HepG2 (cell line): Measurements from ENCODE around the gene C10orf67. TPM values are rescaled to one million over a fixed set of nuclear protein-coding genes. Genes with fewer than 3 reads are reported as not detected.

Source experiments
- ATAC-seq: fragments of 200-7000 bp; cut with Tn5 transposase; 3 replicates; pipeline ENCODE4 v1.9.1; 2020; ENCODE audit warnings: mild to moderate bottlenecking, moderate library complexity
- BruUV-seq: library from RNA; stranded (reverse); fragments of 400-500 nt; replicated peaks from 2 replicates; lab custom pipeline; 2021; lab: Mats Ljungman, UMichigan
- CTCF ChIA-PET: fragments of 300-600 bp; formaldehyde crosslinking; extraction: SDS; loops from one replicate; lab custom pipeline; 2021; ENCODE audit warnings: low total read pairs, inconsistent platforms, low intra/inter-chr PET ratio; lab: Yijun Ruan, JAX
- POLR2A ChIA-PET: fragments of 350-600 bp; sonication (Branson Sonifier 250); formaldehyde crosslinking; loops from one replicate; lab custom pipeline; 2020; ENCODE audit warnings: antibody characterized with exemption, inconsistent platforms; lab: Yijun Ruan, JAX
- DNase-seq: peaks from one replicate; pipeline ENCODE4 v3.0.0-alpha.2; 2015; ENCODE audit warnings: low spot score
- FAIRE-seq: peaks from 3 replicates; lab custom pipeline; 2011; peaks lifted over from hg19 to GRCh38; lab: Jason Lieb, UNC
- H2AFZ ChIP-seq: one replicate; pipeline ENCODE4 v1.6.1; 2011; ENCODE audit warnings: low read length, inconsistent platforms
- H3K27ac ChIP-seq: fragments of 300-600 bp; 3 replicates; pipeline ENCODE4 v1.8.0; 2011; ENCODE audit warnings: mixed run types, mild to moderate bottlenecking, mixed read lengths, low read length, inconsistent platforms; ENCODE audit not compliant: insufficient read depth; ENCODE audit errors: extremely low read length
- H3K27me3 ChIP-seq, 2 experiments: fragments of 200-600 bp in 1 of 2; 2 replicates in 1 of 2; 3 replicates in 1 of 2; pipeline versions ENCODE4 v1.6.0 to v1.8.0; 2011; ENCODE audit warnings: low read length in 2 of 2, mild to moderate bottlenecking in 2 of 2, moderate library complexity in 2 of 2, inconsistent platforms in 1 of 2; ENCODE audit not compliant: insufficient read depth in 2 of 2, control insufficient read depth in 1 of 2
- H3K36me3 ChIP-seq, 2 experiments: fragments of 200-600 bp in 1 of 2; replicated peaks in 1 of 2; 2 replicates in 1 of 2; 3 replicates in 1 of 2; pipeline versions ENCODE4 v1.5.1 to v1.8.0; 2011; ENCODE audit warnings: low read length in 2 of 2, inconsistent platforms in 1 of 2; ENCODE audit not compliant: insufficient read depth in 2 of 2, control insufficient read depth in 1 of 2
- H3K4me1 ChIP-seq: 2 replicates; pipeline ENCODE4 v1.5.1; 2012; ENCODE audit warnings: low read length, inconsistent platforms; ENCODE audit not compliant: insufficient read depth
- H3K4me2 ChIP-seq: 2 replicates; pipeline ENCODE4 v1.6.0; 2011; ENCODE audit warnings: low read depth, low read length, inconsistent platforms
- H3K4me3 ChIP-seq, 3 experiments: fragments of 200-600 bp in 1 of 3; sonication (generic), shearing (Covaris generic) in 1 of 3; replicated peaks in 1 of 3; 2 replicates each; pipeline ENCODE4 v1.5.1; 2011 to 2016; ENCODE audit warnings: low read length in 3 of 3, inconsistent platforms in 2 of 3, low read depth in 2 of 3, mild to moderate bottlenecking in 2 of 3, control low read depth in 1 of 3, mixed read lengths in 1 of 3; ENCODE audit not compliant: insufficient read depth in 1 of 3
- H3K79me2 ChIP-seq: one replicate; pipeline ENCODE4 v1.6.1; 2011; ENCODE audit warnings: low read length, inconsistent platforms; ENCODE audit not compliant: insufficient read depth
- H3K9ac ChIP-seq: 2 replicates; pipeline ENCODE4 v1.6.0; 2011; ENCODE audit warnings: mild to moderate bottlenecking, low read depth, low read length, inconsistent platforms; ENCODE audit not compliant: insufficient read depth
- H3K9me3 ChIP-seq: 2 replicates; pipeline ENCODE4 v1.5.1; 2012; ENCODE audit warnings: mild to moderate bottlenecking, low read length
- H4K20me1 ChIP-seq: 2 replicates; pipeline ENCODE4 v1.6.0; 2011; ENCODE audit warnings: inconsistent platforms, mild to moderate bottlenecking, low read length, moderate library complexity; ENCODE audit not compliant: insufficient read depth
- GZF1 ChIP-seq: sonication (generic); formaldehyde crosslinking; IDR thresholded peaks from 2 replicates; pipeline ENCODE4 v1.5.1; 2020; ENCODE audit warnings: mild to moderate bottlenecking, missing genetic modification reagents
- POGZ ChIP-seq: sonication (generic); formaldehyde crosslinking; IDR thresholded peaks from 2 replicates; pipeline ENCODE4 v1.4.0; 2020; ENCODE audit warnings: mild to moderate bottlenecking, missing genetic modification reagents
- ZMYM3 ChIP-seq: sonication (generic); formaldehyde crosslinking; IDR thresholded peaks from 2 replicates; pipeline ENCODE4 v1.5.1; 2020; ENCODE audit warnings: mild to moderate bottlenecking, missing genetic modification reagents
- ZMYM4 ChIP-seq: sonication (generic); formaldehyde crosslinking; IDR thresholded peaks from 2 replicates; pipeline ENCODE4 v1.8.1; 2023; ENCODE audit warnings: mild to moderate bottlenecking, missing genetic modification reagents
- ZNF30 ChIP-seq: sonication (generic); formaldehyde crosslinking; IDR thresholded peaks from 2 replicates; pipeline ENCODE4 v1.5.0; 2020; ENCODE audit warnings: mild to moderate bottlenecking, missing genetic modification reagents
- WGBS: methylation state at CpG from one replicate; pipeline ENCODE4 v1.1.6; 2017; ENCODE audit warnings: low lambda C conversion rate; 5-methylcytosine and 5-hydroxymethylcytosine counted together
- in situ Hi-C: cut with HindIII; loops from 2 replicates; pipeline ENCODE4 v1.10.0; 2017; ENCODE audit warnings: low pct_unique_long_range_greater_than_20kb; ENCODE audit not compliant: extremely low pct_ligation_motif_present
- intact Hi-C: fragments of 100-400 bp; cut with micrococcal nuclease; formaldehyde crosslinking; loops from one replicate; pipeline ENCODE4 v1.10.0; 2022; ENCODE audit not compliant: unreplicated experiment
- polyA plus RNA-seq, 8 experiments: library from polyadenylated mRNA; depleted of rRNA in 3 of 8; stranded (reverse) in 7 of 8; unstranded in 1 of 8; fragments of >200 nt; fragmentation: Illumina TruSeq in 4 of 8; extraction: Trizol in 4 of 8; gene quantifications; 2 replicates each; pipeline versions ENCODE4 v1.2.1 to v1.2.3, GENCODE V29; 2011 to 2016; ENCODE audit warnings: low read depth in 4 of 8, missing spikeins in 1 of 8, mixed read lengths in 1 of 8; ENCODE audit not compliant: insufficient read depth in 1 of 8
- total RNA-seq, 5 experiments: library from RNA; depleted of rRNA; stranded (reverse); fragments of >200 nt; fragmentation: Illumina TruSeq; extraction: Trizol; gene quantifications; 2 replicates each; pipeline ENCODE4 v1.2.3, GENCODE V29; 2016; ENCODE audit warnings: low read depth in 1 of 5
- TF ChIP-seq, protein P1 (sequence below): sonication (generic); formaldehyde crosslinking; conservative IDR thresholded peaks from 2 replicates; pipeline ENCODE4 v1.5.0; 2020; ENCODE audit warnings: missing genetic modification reagents
- TF ChIP-seq, protein P2 (sequence below): sonication (generic); formaldehyde crosslinking; IDR thresholded peaks from 2 replicates; pipeline ENCODE4 v1.4.0; 2020; ENCODE audit warnings: missing genetic modification reagents
- TF ChIP-seq, protein P3 (sequence below): sonication (generic); formaldehyde crosslinking; IDR thresholded peaks from 2 replicates; pipeline ENCODE4 v1.5.0; 2020; ENCODE audit warnings: mild to moderate bottlenecking, missing genetic modification reagents

C10orf67 gene
- total and polyA plus RNA-seq, 2 of the 13 experiments (the other 11 are each of a cell fraction or from before 2014, with no cell fraction given): not detected

DNA sequence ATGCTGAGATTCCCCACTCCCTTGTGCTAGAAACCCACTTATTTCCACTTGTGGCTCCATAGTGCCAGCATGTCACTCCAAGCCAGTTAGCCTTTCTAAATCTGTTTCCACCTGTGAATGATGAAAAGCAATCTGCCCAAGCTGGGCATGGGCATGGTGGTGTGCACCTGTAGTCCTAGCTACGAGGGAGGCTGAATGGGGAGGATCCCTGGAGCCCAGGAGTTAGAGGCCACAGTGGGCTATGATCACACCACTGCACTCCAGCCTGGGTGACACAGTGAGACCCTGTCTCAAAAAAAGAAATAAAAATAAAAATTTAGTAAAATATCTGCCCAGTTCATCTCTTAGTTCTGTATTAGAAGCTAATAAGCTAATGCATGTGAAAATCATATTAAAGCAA lies 157.4 kb downstream of the C10orf67 start:
- no peak overlapping the region for H2AFZ ChIP-seq
- no TSS peak for BruUV-seq
- H3K27ac ChIP-seq: peak overlapping the region; percentile 75
- H4K20me1 ChIP-seq: no peaks in the 10 kb centered on the region
- H3K4me3 ChIP-seq: peak overlapping the region in 1 of 3 experiments; percentile 54; a peak in 2 of 6 replicates
- in situ Hi-C loops: no loop called here
- H3K27me3 ChIP-seq: peaks cover 5 to 29% of the 10 kb centered on the region in 2 experiments
- H3K9ac ChIP-seq: peak overlapping the region; percentile 59
- ATAC-seq: no peak
- H3K36me3 ChIP-seq: no peaks in the 10 kb centered on the region
- TF ChIP-seq POGZ (CRISPR knock-in tag) (no peak), ZMYM3 (CRISPR knock-in tag) (0 out of 2 replicates have a peak, but pooled peaks have one; percentile 38), GZF1 (CRISPR knock-in tag) (no peak), ZNF30 (no peak), ZMYM4 (CRISPR knock-in tag) (peak; percentile 6; the same call in 1 of the 2 replicates)
- TF ChIP-seq, protein P1, sequence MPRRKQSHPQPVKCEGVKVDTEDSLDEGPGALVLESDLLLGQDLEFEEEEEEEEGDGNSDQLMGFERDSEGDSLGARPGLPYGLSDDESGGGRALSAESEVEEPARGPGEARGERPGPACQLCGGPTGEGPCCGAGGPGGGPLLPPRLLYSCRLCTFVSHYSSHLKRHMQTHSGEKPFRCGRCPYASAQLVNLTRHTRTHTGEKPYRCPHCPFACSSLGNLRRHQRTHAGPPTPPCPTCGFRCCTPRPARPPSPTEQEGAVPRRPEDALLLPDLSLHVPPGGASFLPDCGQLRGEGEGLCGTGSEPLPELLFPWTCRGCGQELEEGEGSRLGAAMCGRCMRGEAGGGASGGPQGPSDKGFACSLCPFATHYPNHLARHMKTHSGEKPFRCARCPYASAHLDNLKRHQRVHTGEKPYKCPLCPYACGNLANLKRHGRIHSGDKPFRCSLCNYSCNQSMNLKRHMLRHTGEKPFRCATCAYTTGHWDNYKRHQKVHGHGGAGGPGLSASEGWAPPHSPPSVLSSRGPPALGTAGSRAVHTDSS (CRISPR knock-in tag): no peak
- TF ChIP-seq, protein P2, sequence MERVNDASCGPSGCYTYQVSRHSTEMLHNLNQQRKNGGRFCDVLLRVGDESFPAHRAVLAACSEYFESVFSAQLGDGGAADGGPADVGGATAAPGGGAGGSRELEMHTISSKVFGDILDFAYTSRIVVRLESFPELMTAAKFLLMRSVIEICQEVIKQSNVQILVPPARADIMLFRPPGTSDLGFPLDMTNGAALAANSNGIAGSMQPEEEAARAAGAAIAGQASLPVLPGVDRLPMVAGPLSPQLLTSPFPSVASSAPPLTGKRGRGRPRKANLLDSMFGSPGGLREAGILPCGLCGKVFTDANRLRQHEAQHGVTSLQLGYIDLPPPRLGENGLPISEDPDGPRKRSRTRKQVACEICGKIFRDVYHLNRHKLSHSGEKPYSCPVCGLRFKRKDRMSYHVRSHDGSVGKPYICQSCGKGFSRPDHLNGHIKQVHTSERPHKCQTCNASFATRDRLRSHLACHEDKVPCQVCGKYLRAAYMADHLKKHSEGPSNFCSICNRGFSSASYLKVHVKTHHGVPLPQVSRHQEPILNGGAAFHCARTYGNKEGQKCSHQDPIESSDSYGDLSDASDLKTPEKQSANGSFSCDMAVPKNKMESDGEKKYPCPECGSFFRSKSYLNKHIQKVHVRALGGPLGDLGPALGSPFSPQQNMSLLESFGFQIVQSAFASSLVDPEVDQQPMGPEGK (CRISPR knock-in tag): no peak
- TF ChIP-seq, protein P3, sequence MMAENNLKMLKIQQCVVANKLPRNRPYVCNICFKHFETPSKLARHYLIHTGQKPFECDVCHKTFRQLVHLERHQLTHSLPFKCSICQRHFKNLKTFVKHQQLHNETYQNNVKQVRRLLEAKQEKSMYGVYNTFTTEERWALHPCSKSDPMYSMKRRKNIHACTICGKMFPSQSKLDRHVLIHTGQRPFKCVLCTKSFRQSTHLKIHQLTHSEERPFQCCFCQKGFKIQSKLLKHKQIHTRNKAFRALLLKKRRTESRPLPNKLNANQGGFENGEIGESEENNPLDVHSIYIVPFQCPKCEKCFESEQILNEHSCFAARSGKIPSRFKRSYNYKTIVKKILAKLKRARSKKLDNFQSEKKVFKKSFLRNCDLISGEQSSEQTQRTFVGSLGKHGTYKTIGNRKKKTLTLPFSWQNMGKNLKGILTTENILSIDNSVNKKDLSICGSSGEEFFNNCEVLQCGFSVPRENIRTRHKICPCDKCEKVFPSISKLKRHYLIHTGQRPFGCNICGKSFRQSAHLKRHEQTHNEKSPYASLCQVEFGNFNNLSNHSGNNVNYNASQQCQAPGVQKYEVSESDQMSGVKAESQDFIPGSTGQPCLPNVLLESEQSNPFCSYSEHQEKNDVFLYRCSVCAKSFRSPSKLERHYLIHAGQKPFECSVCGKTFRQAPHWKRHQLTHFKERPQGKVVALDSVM: peak; percentile 90
- TF ChIP-seq, all 625 proteins: peak for 3
- DNase-seq (no peak), FAIRE-seq (no peak)
- Histone ChIP-seq H3K9me3 (no peaks in the 10 kb centered on the region), H3K4me1 (peaks cover 53% of the 10 kb centered on the region), H3K4me2 (peak overlapping the region; percentile 78), H3K79me2 (no peaks in the 10 kb centered on the region)
- CTCF ChIA-PET: no interaction called here
- 46% methylated on average over 1 of the region's 1 CpG for WGBS
- intact Hi-C loops: no loop called here
- POLR2A ChIA-PET: interaction anchor here (0.6 to 1.3 kb wide), 4 partner anchors 14 to 1021 kb away, joined by 3 to 6 read pairs (median 3); no protein-coding TSS in a partner anchor
